Adrenal gland (tissue), 12 donors: ENCODE measurements around the gene ATRN. TPM values are rescaled to one million over a fixed set of nuclear protein-coding genes. Genes with fewer than 3 reads are reported as not detected.

Experiments
- DNase-seq, 7 donors: peaks; one replicate each; pipeline ENCODE4 v3.0.0-alpha.2; 2019 to 2020
- H3K27ac ChIP-seq, 5 donors: fragments of 200-600 bp; sonication (generic) in 4 of 5; 1 replicate in 3 of 5; 2 replicates in 2 of 5; pipeline versions ENCODE4 v1.5.1 to v1.8.0; 2016 to 2020; ENCODE audit warnings: mild to moderate bottlenecking in 1 of 5
- H3K27me3 ChIP-seq: fragments of 200-600 bp; 2 replicates; pipeline ENCODE4 v1.8.0; 2021
- H3K36me3 ChIP-seq, 2 donors: fragments of 200-600 bp; replicated peaks in 1 of 2; 1 replicate in 1 of 2; 2 replicates in 1 of 2; pipeline versions ENCODE4 v1.5.1 to v1.8.0; 2018 to 2022
- H3K4me1 ChIP-seq, 2 donors: fragments of 200-600 bp; replicated peaks in 1 of 2; 1 replicate in 1 of 2; 2 replicates in 1 of 2; pipeline versions ENCODE4 v1.5.1 to v1.8.0; 2018 to 2021
- H3K4me3 ChIP-seq, 4 donors: fragments of 200-600 bp; sonication (generic) in 3 of 4; one replicate each; pipeline ENCODE4 v1.5.1; 2016 to 2018
- H3K9me3 ChIP-seq, 3 donors: fragments of 200-600 bp; sonication (generic) in 1 of 3; replicated peaks in 1 of 3; 1 replicate in 2 of 3; 2 replicates in 1 of 3; pipeline versions ENCODE4 v1.5.1 to v1.8.0; 2016 to 2021
- POLR2A ChIP-seq, 2 donors: fragments of 450-650 bp; IDR thresholded peaks; one replicate each; pipeline ENCODE4 v1.6.1; 2017; ENCODE audit warnings: antibody characterized with exemption in 2 of 2, mild to moderate bottlenecking in 2 of 2, moderate library complexity in 1 of 2
- WGBS, 4 donors: extraction: QIAGEN DNeasy Blood & Tissue Kit in 2 of 4; methylation state at CpG; one replicate each; pipeline versions ENCODE4 v1.1.5 to v1.1.7; 2013 to 2017; 5-methylcytosine and 5-hydroxymethylcytosine counted together
- intact Hi-C, 2 donors: fragments of 100-400 bp; cut with DNase I; formaldehyde crosslinking; loops; one replicate each; pipeline versions ENCODE4 v1.14.1 to v1.15.0; 2022 to 2023
- polyA plus RNA-seq, 3 donors: library from polyadenylated mRNA; stranded (reverse); fragments of 200-250 nt in 2 of 3; fragments of 350-450 nt in 1 of 3; fragmentation: Illumina TruSeq in 1 of 3; extraction: RNeasy Lipid Tissue Mini Kit (QIAGEN cat#74804) in 1 of 3; gene quantifications; one replicate each; pipeline ENCODE4 v1.2.3, GENCODE V29; 2013 to 2014
- total RNA-seq, 9 donors: library from RNA; depleted of rRNA in 4 of 9; stranded (reverse); fragments of >200 nt in 4 of 9; fragments of 120-200 nt in 1 of 9; fragmentation: NEBNext Ultra II Directional in 1 of 9; extraction: Animal tissue kit (Norgen Biotek cat#: 25700) in 1 of 9; gene quantifications; one replicate each; pipeline versions ENCODE4 v1.1.0 to v1.2.4, GENCODE V29; 2013 to 2023
- TF ChIP-seq, protein P1 (sequence below), 6 experiments: fragments of 450-650 bp in 4 of 6; fragments of 200-600 bp in 2 of 6; sonication (generic) in 1 of 6; IDR thresholded peaks; 1 replicate in 5 of 6; 2 replicates in 1 of 6; pipeline versions ENCODE4 v1.5.1 to v1.8.0; 2016 to 2021; ENCODE audit warnings: antibody characterized with exemption in 6 of 6, mild to moderate bottlenecking in 2 of 6, moderate library complexity in 1 of 6
- donor health status: healthy with polysubstance abuse.
- donor health status: Bipolar disorder and iron deficiency.
- donor health status: DM: yes; HTN: yes; CAD: no.
- donor health status: DM: no; HTN: no; CAD: no.
- donor health status: DM: no; HTN: no; CAD: no.
- donor health status: DM: yes; HTN: yes; CAD: no.

The ATRN gene
- total and polyA plus RNA-seq, 12 donors, result 6.2 to 81.1 (median 51.6) TPM

DNA sequence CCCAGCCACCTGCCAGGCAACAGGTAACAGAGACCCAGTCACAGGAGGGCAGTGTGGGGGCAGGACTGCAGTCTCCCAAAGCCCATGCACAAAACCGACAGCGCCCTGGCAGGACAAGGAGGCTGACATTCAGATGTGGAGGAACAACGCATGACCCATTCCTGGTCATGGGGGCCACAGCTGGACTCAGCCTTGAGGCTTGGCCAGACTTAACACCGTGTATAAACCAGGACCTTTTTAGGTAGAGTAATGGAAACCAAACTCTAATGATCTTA lies 184.2 kb downstream of the ATRN start:
- Histone ChIP-seq H3K36me3 (no peaks in the 10 kb centered on the region), H3K4me1 (no peaks in the 10 kb centered on the region), H3K9me3 (no peaks in the 10 kb centered on the region), H3K4me3 (no peak overlapping the region), H3K27me3 (peaks cover 9% of the 10 kb centered on the region), H3K27ac (no peak overlapping the region)
- intact Hi-C loops, result no loop called here
- peak in 2 of 7 donors; percentile 0 to 3 for DNase-seq
- TF ChIP-seq, protein P1, sequence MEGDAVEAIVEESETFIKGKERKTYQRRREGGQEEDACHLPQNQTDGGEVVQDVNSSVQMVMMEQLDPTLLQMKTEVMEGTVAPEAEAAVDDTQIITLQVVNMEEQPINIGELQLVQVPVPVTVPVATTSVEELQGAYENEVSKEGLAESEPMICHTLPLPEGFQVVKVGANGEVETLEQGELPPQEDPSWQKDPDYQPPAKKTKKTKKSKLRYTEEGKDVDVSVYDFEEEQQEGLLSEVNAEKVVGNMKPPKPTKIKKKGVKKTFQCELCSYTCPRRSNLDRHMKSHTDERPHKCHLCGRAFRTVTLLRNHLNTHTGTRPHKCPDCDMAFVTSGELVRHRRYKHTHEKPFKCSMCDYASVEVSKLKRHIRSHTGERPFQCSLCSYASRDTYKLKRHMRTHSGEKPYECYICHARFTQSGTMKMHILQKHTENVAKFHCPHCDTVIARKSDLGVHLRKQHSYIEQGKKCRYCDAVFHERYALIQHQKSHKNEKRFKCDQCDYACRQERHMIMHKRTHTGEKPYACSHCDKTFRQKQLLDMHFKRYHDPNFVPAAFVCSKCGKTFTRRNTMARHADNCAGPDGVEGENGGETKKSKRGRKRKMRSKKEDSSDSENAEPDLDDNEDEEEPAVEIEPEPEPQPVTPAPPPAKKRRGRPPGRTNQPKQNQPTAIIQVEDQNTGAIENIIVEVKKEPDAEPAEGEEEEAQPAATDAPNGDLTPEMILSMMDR (IDR thresholded peaks at IDR 0.05), result no peak
- no peak for TF ChIP-seq POLR2A (IDR thresholded peaks at IDR 0.05)
- WGBS, 4 donors, result 70 to 100% (median 91%) methylated on average over 3 to 4 of the region's 4 CpGs; no CpG with 5 or more reads in 1 of the 4 donors

DNA sequence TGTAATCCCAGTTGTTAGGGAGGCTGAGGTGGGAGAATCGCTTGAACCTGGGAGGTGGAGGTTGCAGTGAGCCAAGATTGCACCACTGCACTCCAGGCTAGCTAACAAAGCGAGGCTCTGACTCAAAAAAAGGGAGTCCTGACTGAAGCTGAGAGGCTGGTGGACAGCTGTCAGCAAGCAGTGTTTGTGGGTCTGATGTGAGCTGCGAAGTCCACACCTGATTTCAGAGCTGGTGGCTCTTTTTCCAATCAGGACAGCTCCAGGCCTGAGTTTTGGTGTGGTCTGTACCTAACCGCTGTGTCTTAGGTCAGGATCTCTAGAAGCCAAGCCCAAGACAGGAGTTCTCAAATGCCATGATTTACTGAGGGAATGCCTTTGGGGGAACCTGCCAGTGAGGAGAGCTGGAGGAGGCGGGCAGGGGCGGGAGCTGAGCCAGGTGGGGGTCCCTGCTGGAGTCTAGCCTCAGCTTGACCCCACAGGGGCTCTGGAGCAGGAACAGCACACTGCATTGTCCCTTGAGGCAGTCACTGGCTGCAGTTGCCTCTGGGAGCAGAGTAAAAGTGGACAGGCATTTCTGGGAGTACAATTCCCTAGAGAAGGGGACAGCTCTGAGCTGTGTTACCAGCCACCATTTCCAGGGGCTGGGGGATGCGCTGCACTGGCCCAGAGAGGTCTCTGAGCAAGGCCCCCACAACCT lies 187.3 kb downstream of the ATRN start:
- intact Hi-C loops, result no loop called here
- Histone ChIP-seq H3K36me3 (no peaks in the 10 kb centered on the region), H3K4me1 (no peaks in the 10 kb centered on the region), H3K27ac (no peak overlapping the region), H3K27me3 (peaks cover 22% of the 10 kb centered on the region), H3K4me3 (no peak overlapping the region), H3K9me3 (no peaks in the 10 kb centered on the region)
- DNase-seq, result peak in 3 of 7 donors; percentile 1 to 5 (median 3)
- TF ChIP-seq POLR2A (IDR thresholded peaks at IDR 0.05), result no peak
- TF ChIP-seq, protein P1 (IDR thresholded peaks at IDR 0.05), result no peak
- WGBS, 4 donors, result 82 to 94% (median 92%) methylated on average over 5 to 7 of the region's 7 CpGs

DNA sequence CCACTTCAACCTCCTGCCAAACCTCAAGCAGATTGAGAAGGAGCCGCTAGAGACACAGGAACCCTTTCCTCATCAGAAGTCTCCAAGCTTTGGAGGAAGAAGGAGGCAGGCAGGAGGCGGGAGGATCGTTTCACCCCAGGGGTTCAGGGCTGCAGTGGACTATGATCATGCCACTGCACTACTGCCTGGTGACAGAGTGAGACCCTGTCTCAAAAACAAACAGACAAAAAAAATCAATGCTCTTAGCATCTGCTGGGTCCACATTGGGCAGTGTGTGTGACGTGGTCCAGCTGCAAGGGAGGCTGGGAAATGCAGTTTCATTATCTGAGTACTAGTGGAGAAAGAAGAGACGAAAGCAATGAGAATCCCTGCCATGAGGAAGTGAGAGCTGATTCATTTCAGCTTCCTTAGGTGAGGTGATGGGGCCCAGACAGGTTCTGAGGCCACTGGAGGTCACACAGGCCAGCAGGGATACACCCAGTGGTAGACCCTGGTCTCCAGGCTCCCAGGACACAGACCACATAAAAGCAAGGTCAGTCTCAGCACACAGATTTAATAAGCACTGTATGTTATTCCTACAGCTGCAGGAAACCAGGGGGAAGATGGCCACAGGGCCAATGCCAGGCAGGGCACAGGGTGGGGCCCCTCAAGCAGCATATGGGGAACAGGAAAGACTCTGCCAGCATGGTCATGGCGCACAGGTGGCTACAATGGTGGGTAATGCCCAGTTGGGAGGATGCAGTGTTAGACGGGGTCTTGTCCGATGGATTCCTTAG lies 188.1 kb downstream of the ATRN start:
- intact Hi-C loops, result no loop called here
- 59 to 75% (median 68%) methylated on average over 7 to 8 of the region's 8 CpGs for WGBS, 4 donors
- Histone ChIP-seq H3K4me1 (no peaks in the 10 kb centered on the region), H3K36me3 (no peaks in the 10 kb centered on the region), H3K4me3 (no peak overlapping the region), H3K27me3 (peaks cover 22% of the 10 kb centered on the region), H3K9me3 (no peaks in the 10 kb centered on the region), H3K27ac (no peak overlapping the region)
- DNase-seq, result peak in 3 of 7 donors; percentile 3 to 6 (median 3)
- no peak for TF ChIP-seq POLR2A (IDR thresholded peaks at IDR 0.05)
- TF ChIP-seq, protein P1 (IDR thresholded peaks at IDR 0.05), result no peak

DNA sequence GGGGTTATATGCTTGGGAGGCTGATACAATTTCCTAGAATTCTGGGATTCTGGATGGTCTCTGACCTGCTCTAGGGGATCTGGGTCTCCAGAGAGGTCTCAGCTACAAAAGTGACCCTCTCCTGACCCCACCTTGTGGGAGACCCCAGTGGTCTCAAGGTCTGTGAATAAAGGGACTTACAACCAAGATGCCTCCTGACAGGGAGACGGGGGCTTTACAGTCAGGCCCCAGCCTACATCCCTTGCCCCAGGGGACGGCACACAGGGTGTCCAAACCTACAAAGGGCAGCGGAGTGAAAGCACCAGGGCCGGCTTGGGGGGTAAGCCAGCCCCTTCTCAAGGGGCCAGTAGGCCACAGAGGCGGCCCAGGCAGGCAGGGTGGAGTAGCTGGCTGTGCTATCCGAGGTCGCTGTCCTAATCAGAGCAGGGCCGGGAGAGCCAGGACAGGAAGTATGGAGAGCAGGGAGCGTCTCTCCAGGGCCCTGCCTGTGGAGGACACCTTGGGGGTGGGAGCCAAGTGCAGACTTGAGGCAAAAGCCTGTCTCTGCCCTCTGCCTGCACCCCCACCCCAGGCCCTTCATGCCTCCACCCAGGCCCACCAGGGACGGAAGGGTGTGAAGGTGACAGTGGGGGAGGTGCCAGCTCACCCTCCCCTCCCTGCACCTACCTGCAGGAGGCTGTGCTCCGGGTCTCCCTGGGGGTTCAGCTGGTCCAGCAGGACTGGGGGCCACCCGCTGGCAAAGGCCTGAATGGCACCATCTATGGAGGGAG lies 188.9 kb downstream of the ATRN start:
- H3K27ac ChIP-seq, result no peak overlapping the region
- no peaks in the 10 kb centered on the region for H3K4me1 ChIP-seq
- WGBS, 4 donors, result 56 to 80% (median 62%) methylated on average over 8 to 12 of the region's 12 CpGs
- peak in 1 of 7 donors; percentile 5 for DNase-seq
- intact Hi-C loops, result no loop called here
- TF ChIP-seq, protein P1 (IDR thresholded peaks at IDR 0.05), result no peak
- no peak for TF ChIP-seq POLR2A (IDR thresholded peaks at IDR 0.05)
- H3K36me3 ChIP-seq, result no peaks in the 10 kb centered on the region
- H3K27me3 ChIP-seq, result peaks cover 22% of the 10 kb centered on the region
- no peaks in the 10 kb centered on the region for H3K9me3 ChIP-seq
- H3K4me3 ChIP-seq, result no peak overlapping the region
